ENCODE results near the gene ST6GAL1.

ST6GAL1 gene

GRCh38 chr3:187076297-187076696, 146.0 kb downstream of the ST6GAL1 start:
- Histone ChIP-seq H3K27me3 (ENCODE audit: insufficient read depth, low read length) (no peaks in the 10 kb centered on the region), H3K14ac (ENCODE audit: low read length) (no peak overlapping the region), H3K27ac (ENCODE audit: low read depth, low read length) (no peak overlapping the region), H3K9me3 (ENCODE audit: insufficient read depth, low read depth, low read length) (no peaks in the 10 kb centered on the region), H3K23ac (ENCODE audit: low read length) (no peak overlapping the region), H2BK120ac (ENCODE audit: insufficient read depth, low read length, poor library complexity) (no peak overlapping the region), H2AK5ac (ENCODE audit: low read length) (no peak overlapping the region), H3K9ac (ENCODE audit: low read length) (no peak overlapping the region), H2BK5ac (ENCODE audit: low read depth, low read length, poor library complexity) (no peak overlapping the region), H4K8ac (ENCODE audit: low read depth, low read length) (no peak overlapping the region), H3K4ac (ENCODE audit: low read depth, low read length) (no peak overlapping the region), H4K91ac (ENCODE audit: low read depth, low read length) (no peak overlapping the region), H4K12ac (ENCODE audit: low read depth, low read length) (no peak overlapping the region), H3K79me1 (ENCODE audit: low read length) (no peaks in the 10 kb centered on the region), H3K79me2 (ENCODE audit: control insufficient read depth, insufficient read depth, low read length, poor library complexity) (no peaks in the 10 kb centered on the region), H3K36me3 (ENCODE audit: control insufficient read depth in 1 of 2, insufficient read depth in 2 of 2, low read length in 2 of 2) (no peaks in the 10 kb centered on the region), H3K4me3 (ENCODE audit: low read depth, low read length) (no peak overlapping the region), H3K18ac (ENCODE audit: low read length) (no peak overlapping the region), H3K4me2 (ENCODE audit: low read length) (no peak overlapping the region), H2BK12ac (ENCODE audit: low read length) (no peak overlapping the region), H3K4me1 (ENCODE audit: control insufficient read depth in 1 of 2, insufficient read depth in 2 of 2, low read length in 2 of 2) (peaks cover 0 to 4% of the 10 kb centered on the region in 2 experiments), H2AFZ (ENCODE audit: insufficient read depth, low read length, poor library complexity) (no peak overlapping the region)
- no peak for DNase-seq
- no CpG with 5 or more reads among the region's 6 CpGs for WGBS (ENCODE audit: extremely low coverage, insufficient coverage, insufficient read length)

GRCh38 chr3:187077085-187077484, 146.8 kb downstream of the ST6GAL1 start:
- WGBS (ENCODE audit: extremely low coverage, insufficient coverage, insufficient read length), result no CpG with 5 or more reads among the region's 3 CpGs
- Histone ChIP-seq H3K27me3 (ENCODE audit: insufficient read depth, low read length) (no peaks in the 10 kb centered on the region), H3K9me3 (ENCODE audit: insufficient read depth, low read depth, low read length) (no peaks in the 10 kb centered on the region), H3K14ac (ENCODE audit: low read length) (no peak overlapping the region), H3K4ac (ENCODE audit: low read depth, low read length) (no peak overlapping the region), H3K36me3 (ENCODE audit: control insufficient read depth in 1 of 2, insufficient read depth in 2 of 2, low read length in 2 of 2) (no peaks in the 10 kb centered on the region), H2BK12ac (ENCODE audit: low read length) (no peak overlapping the region), H2AFZ (ENCODE audit: insufficient read depth, low read length, poor library complexity) (no peak overlapping the region), H3K27ac (ENCODE audit: low read depth, low read length) (no peak overlapping the region), H4K91ac (ENCODE audit: low read depth, low read length) (no peak overlapping the region), H2BK120ac (ENCODE audit: insufficient read depth, low read length, poor library complexity) (no peak overlapping the region), H2AK5ac (ENCODE audit: low read length) (no peak overlapping the region), H3K9ac (ENCODE audit: low read length) (no peak overlapping the region), H3K4me3 (ENCODE audit: low read depth, low read length) (no peak overlapping the region), H3K4me2 (ENCODE audit: low read length) (no peak overlapping the region), H4K8ac (ENCODE audit: low read depth, low read length) (no peak overlapping the region), H3K23ac (ENCODE audit: low read length) (no peak overlapping the region), H3K79me1 (ENCODE audit: low read length) (no peaks in the 10 kb centered on the region), H2BK5ac (ENCODE audit: low read depth, low read length, poor library complexity) (no peak overlapping the region), H3K4me1 (ENCODE audit: control insufficient read depth in 1 of 2, insufficient read depth in 2 of 2, low read length in 2 of 2) (peaks cover 0 to 4% of the 10 kb centered on the region in 2 experiments), H3K79me2 (ENCODE audit: control insufficient read depth, insufficient read depth, low read length, poor library complexity) (no peaks in the 10 kb centered on the region), H3K18ac (ENCODE audit: low read length) (no peak overlapping the region), H4K12ac (ENCODE audit: low read depth, low read length) (no peak overlapping the region)
- DNase-seq, result no peak

GRCh38 chr3:187077537-187077936, 147.2 kb downstream of the ST6GAL1 start:
- Histone ChIP-seq H3K36me3 (ENCODE audit: control insufficient read depth in 1 of 2, insufficient read depth in 2 of 2, low read length in 2 of 2) (no peaks in the 10 kb centered on the region), H2AK5ac (ENCODE audit: low read length) (no peak overlapping the region), H3K27me3 (ENCODE audit: insufficient read depth, low read length) (no peaks in the 10 kb centered on the region), H3K27ac (ENCODE audit: low read depth, low read length) (no peak overlapping the region), H2AFZ (ENCODE audit: insufficient read depth, low read length, poor library complexity) (no peak overlapping the region), H3K9me3 (ENCODE audit: insufficient read depth, low read depth, low read length) (no peaks in the 10 kb centered on the region), H3K79me1 (ENCODE audit: low read length) (no peaks in the 10 kb centered on the region), H4K12ac (ENCODE audit: low read depth, low read length) (no peak overlapping the region), H3K4me3 (ENCODE audit: low read depth, low read length) (no peak overlapping the region), H3K18ac (ENCODE audit: low read length) (no peak overlapping the region), H3K4ac (ENCODE audit: low read depth, low read length) (no peak overlapping the region), H3K9ac (ENCODE audit: low read length) (no peak overlapping the region), H2BK120ac (ENCODE audit: insufficient read depth, low read length, poor library complexity) (no peak overlapping the region), H2BK12ac (ENCODE audit: low read length) (no peak overlapping the region), H3K14ac (ENCODE audit: low read length) (no peak overlapping the region), H4K91ac (ENCODE audit: low read depth, low read length) (no peak overlapping the region), H4K8ac (ENCODE audit: low read depth, low read length) (no peak overlapping the region), H3K79me2 (ENCODE audit: control insufficient read depth, insufficient read depth, low read length, poor library complexity) (no peaks in the 10 kb centered on the region), H3K23ac (ENCODE audit: low read length) (no peak overlapping the region), H2BK5ac (ENCODE audit: low read depth, low read length, poor library complexity) (no peak overlapping the region), H3K4me2 (ENCODE audit: low read length) (no peak overlapping the region), H3K4me1 (ENCODE audit: control insufficient read depth in 1 of 2, insufficient read depth in 2 of 2, low read length in 2 of 2) (peaks cover 0 to 4% of the 10 kb centered on the region in 2 experiments)
- no peak for DNase-seq
- no CpG with 5 or more reads among the region's 5 CpGs for WGBS (ENCODE audit: extremely low coverage, insufficient coverage, insufficient read length)

- no peak overlapping the region for H3K27ac ChIP-seq (ENCODE audit: low read depth, low read length)
These were observed 149.0 kb downstream of the ST6GAL1 start for GRCh38 chr3:187079090-187080022.

More at GRCh38 chr3:187079090-187080022, 149.0 kb downstream of the ST6GAL1 start:
- Histone ChIP-seq H3K36me3 (ENCODE audit: control insufficient read depth in 1 of 2, insufficient read depth in 2 of 2, low read length in 2 of 2) (no peaks in the 10 kb centered on the region), H4K12ac (ENCODE audit: low read depth, low read length) (no peak overlapping the region), H3K14ac (ENCODE audit: low read length) (no peak overlapping the region), H2BK5ac (ENCODE audit: low read depth, low read length, poor library complexity) (no peak overlapping the region), H3K18ac (ENCODE audit: low read length) (no peak overlapping the region), H3K9me3 (ENCODE audit: insufficient read depth, low read depth, low read length) (no peaks in the 10 kb centered on the region), H4K8ac (ENCODE audit: low read depth, low read length) (no peak overlapping the region), H2AK5ac (ENCODE audit: low read length) (no peak overlapping the region), H3K27me3 (ENCODE audit: insufficient read depth, low read length) (no peaks in the 10 kb centered on the region), H2BK12ac (ENCODE audit: low read length) (no peak overlapping the region), H3K79me1 (ENCODE audit: low read length) (no peaks in the 10 kb centered on the region), H3K23ac (ENCODE audit: low read length) (no peak overlapping the region), H4K91ac (ENCODE audit: low read depth, low read length) (no peak overlapping the region), H3K4ac (ENCODE audit: low read depth, low read length) (no peak overlapping the region), H3K79me2 (ENCODE audit: control insufficient read depth, insufficient read depth, low read length, poor library complexity) (no peaks in the 10 kb centered on the region), H3K4me1 (ENCODE audit: control insufficient read depth in 1 of 2, insufficient read depth in 2 of 2, low read length in 2 of 2) (peaks cover 0 to 4% of the 10 kb centered on the region in 2 experiments), H3K4me3 (ENCODE audit: low read depth, low read length) (no peak overlapping the region), H2BK120ac (ENCODE audit: insufficient read depth, low read length, poor library complexity) (no peak overlapping the region), H3K9ac (ENCODE audit: low read length) (no peak overlapping the region), H3K4me2 (ENCODE audit: low read length) (no peak overlapping the region), H2AFZ (ENCODE audit: insufficient read depth, low read length, poor library complexity) (no peak overlapping the region)
- DNase-seq, result no peak
- WGBS (ENCODE audit: extremely low coverage, insufficient coverage, insufficient read length), result 100% methylated on average over 1 of the region's 8 CpGs
